IMR-90 (cell line): ENCODE measurements around the gene TGM2. TPM values are rescaled to one million over a fixed set of nuclear protein-coding genes. Genes with fewer than 3 reads are reported as not detected.

ENCODE experiments used
- ATAC-seq: fragments of 200-7000 bp; cut with Tn5 transposase; 2 replicates; pipeline ENCODE4 v1.9.1; 2020; ENCODE audit warnings: low read depth, mild to moderate bottlenecking, moderate library complexity
- BruUV-seq: library from RNA; stranded (reverse); fragments of 400-500 nt; replicated peaks from 2 replicates; lab custom pipeline; 2021; lab: Mats Ljungman, UMichigan
- CTCF ChIA-PET: fragments of 300-600 bp; formaldehyde crosslinking; extraction: SDS; loops from one replicate; lab custom pipeline; 2021; ENCODE audit warnings: antibody characterized with exemption; lab: Yijun Ruan, JAX
- POLR2A ChIA-PET: fragments of 300-600 bp; sonication (Branson Sonifier 250); formaldehyde crosslinking; loops from one replicate; lab custom pipeline; 2022; ENCODE audit warnings: antibody characterized with exemption; ENCODE audit not compliant: unreplicated experiment; lab: Charles Lee
- DNase-seq: peaks from one replicate; pipeline ENCODE4 v3.0.0; 2013
- H2AFZ ChIP-seq: replicated peaks from 2 replicates; pipeline ENCODE3; 2013; ENCODE audit warnings: low read length, mild to moderate bottlenecking; ENCODE audit not compliant: poor library complexity
- H2AK5ac ChIP-seq: 2 replicates; pipeline ENCODE4 v1.6.1; 2013; ENCODE audit warnings: low read depth, low read length, inconsistent platforms
- H2AK9ac ChIP-seq: replicated peaks from 2 replicates; pipeline ENCODE3; 2013; ENCODE audit warnings: mild to moderate bottlenecking, low read depth, low read length, moderate library complexity; ENCODE audit not compliant: poor library complexity
- H2BK120ac ChIP-seq: 2 replicates; pipeline ENCODE4 v1.6.1; 2013; ENCODE audit warnings: low read depth, low read length, inconsistent platforms
- H2BK15ac ChIP-seq: 3 replicates; pipeline ENCODE4 v1.6.1; 2013; ENCODE audit warnings: low read depth, low read length, inconsistent platforms
- H2BK20ac ChIP-seq: 2 replicates; pipeline ENCODE4 v1.6.1; 2013; ENCODE audit warnings: low read depth, mild to moderate bottlenecking, inconsistent platforms, low read length, moderate library complexity
- H2BK5ac ChIP-seq: 2 replicates; pipeline ENCODE4 v1.6.1; 2013; ENCODE audit warnings: mild to moderate bottlenecking, low read depth, low read length, inconsistent platforms; ENCODE audit not compliant: poor library complexity, severe bottlenecking
- H3K14ac ChIP-seq: replicated peaks from 2 replicates; pipeline ENCODE4 v1.6.1; 2013; ENCODE audit warnings: low read depth, low read length, inconsistent platforms
- H3K18ac ChIP-seq: 2 replicates; pipeline ENCODE4 v1.6.1; 2013; ENCODE audit warnings: low read depth, low read length, control low read depth
- H3K23ac ChIP-seq: 2 replicates; pipeline ENCODE4 v1.6.1; 2013; ENCODE audit warnings: low read depth, low read length, inconsistent platforms
- H3K27ac ChIP-seq: 2 replicates; pipeline ENCODE4 v1.5.1; 2013; ENCODE audit warnings: mild to moderate bottlenecking, control low read depth, low read length; ENCODE audit not compliant: insufficient read depth
- H3K27me3 ChIP-seq: 2 replicates; pipeline ENCODE4 v1.6.1; 2013; ENCODE audit warnings: low read length; ENCODE audit not compliant: control insufficient read depth, insufficient read depth
- H3K36me3 ChIP-seq: 2 replicates; pipeline ENCODE4 v1.6.1; 2013; ENCODE audit warnings: low read length, mixed read lengths; ENCODE audit not compliant: control insufficient read depth, insufficient read depth
- H3K4ac ChIP-seq: 2 replicates; pipeline ENCODE4 v1.6.1; 2013; ENCODE audit warnings: low read depth, low read length, inconsistent platforms
- H3K4me1 ChIP-seq: 2 replicates; pipeline ENCODE4 v1.6.1; 2013; ENCODE audit warnings: low read length, mixed read lengths; ENCODE audit not compliant: control insufficient read depth, insufficient read depth
- H3K4me2 ChIP-seq: 2 replicates; pipeline ENCODE4 v1.6.1; 2013; ENCODE audit warnings: low read depth, mild to moderate bottlenecking, control low read depth, low read length, moderate library complexity
- H3K4me3 ChIP-seq: 2 replicates; pipeline ENCODE4 v1.5.1; 2013; ENCODE audit warnings: low read depth, mild to moderate bottlenecking, control low read depth, low read length, moderate library complexity; ENCODE audit not compliant: insufficient read depth
- H3K56ac ChIP-seq: 2 replicates; pipeline ENCODE4 v1.6.1; 2013; ENCODE audit warnings: low read length, inconsistent platforms; ENCODE audit not compliant: insufficient read depth; ENCODE audit errors: extremely low read depth
- H3K79me1 ChIP-seq, 2 experiments: 2 replicates each; pipeline ENCODE4 v1.6.1; 2013; ENCODE audit warnings: low read length in 2 of 2, inconsistent platforms in 1 of 2, low read depth in 1 of 2
- H3K9ac ChIP-seq: 2 replicates; pipeline ENCODE4 v1.6.1; 2013; ENCODE audit warnings: low read depth, low read length, control low read depth
- H3K9me1 ChIP-seq: 2 replicates; pipeline ENCODE4 v1.6.1; 2013; ENCODE audit warnings: low read length, inconsistent platforms; ENCODE audit not compliant: insufficient read depth
- H3K9me3 ChIP-seq: 2 replicates; pipeline ENCODE4 v1.6.1; 2013; ENCODE audit warnings: low read length; ENCODE audit not compliant: control insufficient read depth, insufficient read depth
- H4K20me1 ChIP-seq: 2 replicates; pipeline ENCODE4 v1.6.1; 2013; ENCODE audit warnings: low read length, inconsistent platforms; ENCODE audit not compliant: insufficient read depth
- H4K5ac ChIP-seq: 2 replicates; pipeline ENCODE4 v1.6.1; 2013; ENCODE audit warnings: mild to moderate bottlenecking, low read depth, low read length, control low read depth
- H4K8ac ChIP-seq, 2 experiments: 2 replicates each; pipeline ENCODE4 v1.6.1; 2013; ENCODE audit warnings: low read depth in 2 of 2, low read length in 2 of 2, control low read depth in 1 of 2, inconsistent platforms in 1 of 2
- H4K91ac ChIP-seq: 2 replicates; pipeline ENCODE4 v1.6.1; 2013; ENCODE audit warnings: low read depth, low read length, inconsistent platforms; ENCODE audit not compliant: insufficient read depth
- BHLHE40 ChIP-seq: fragments of 150-350 bp; IDR thresholded peaks from 2 replicates; pipeline ENCODE4 v1.6.1; 2016; ENCODE audit warnings: mild to moderate bottlenecking, low read depth, low read length
- CHD1 ChIP-seq: IDR thresholded peaks from 2 replicates; pipeline ENCODE4 v1.6.1; 2012; ENCODE audit warnings: low read depth, low read length, improper control_type of control experiment
- MAFK ChIP-seq: IDR thresholded peaks from 2 replicates; pipeline ENCODE4 v1.6.1; 2012; ENCODE audit warnings: low read depth, low read length, improper control_type of control experiment
- MAZ ChIP-seq: IDR thresholded peaks from 2 replicates; pipeline ENCODE4 v1.6.1; 2012; ENCODE audit warnings: low read depth, mild to moderate bottlenecking, low read length, improper control_type of control experiment, moderate library complexity, borderline replicate concordance
- MXI1 ChIP-seq: IDR thresholded peaks from 2 replicates; pipeline ENCODE4 v1.6.1; 2012; ENCODE audit warnings: low read depth, mild to moderate bottlenecking, low read length, moderate library complexity, borderline replicate concordance
- POLR2A ChIP-seq: IDR thresholded peaks from 2 replicates; pipeline ENCODE4 v1.6.1; 2012; ENCODE audit warnings: mild to moderate bottlenecking, low read depth, low read length
- RFX5 ChIP-seq: IDR thresholded peaks from 2 replicates; pipeline ENCODE4 v1.8.0; 2012; ENCODE audit warnings: low read depth, mild to moderate bottlenecking, low read length, moderate library complexity
- WGBS, 2 experiments: methylation state at CpG; one replicate each; pipeline versions ENCODE4 v1.1.5 to v1.1.7; 2013; ENCODE audit warnings: missing lambda C conversion rate in 2 of 2; ENCODE audit not compliant: insufficient read length in 1 of 2; ENCODE audit errors: extremely low coverage in 2 of 2; 5-methylcytosine and 5-hydroxymethylcytosine counted together
- dilution Hi-C: fragments of 300-500 bp; cut with HindIII; formaldehyde crosslinking; loops from one replicate; pipeline ENCODE4 v1.14.3; 2018; ENCODE audit warnings: low sequenced_read_pairs; ENCODE audit not compliant: unreplicated experiment
- in situ Hi-C: fragments of 300-500 bp; cut with MboI; formaldehyde crosslinking; loops from 3 replicates; pipeline ENCODE4 v1.14.3; 2019; ENCODE audit warnings: low sequenced_read_pairs, inconsistent platforms, mixed read lengths
- intact Hi-C: fragments of 100-400 bp; cut with micrococcal nuclease; formaldehyde crosslinking; loops from 2 replicates; pipeline ENCODE4 v1.10.0; 2022
- polyA plus RNA-seq, 3 experiments: library from polyadenylated mRNA; depleted of rRNA; stranded (reverse); fragments of >200 nt; gene quantifications; 2 replicates each; pipeline ENCODE4 v1.2.3, GENCODE V29; 2012; ENCODE audit warnings: low replicate concordance in 1 of 3
- total RNA-seq: library from RNA; depleted of rRNA; stranded (reverse); fragments of >200 nt; gene quantifications from 2 replicates; pipeline ENCODE4 v1.2.3, GENCODE V29; 2012
- TF ChIP-seq, protein P1 (sequence below): fragments of 150-350 bp; IDR thresholded peaks from 2 replicates; pipeline ENCODE4 v1.6.1; 2016; ENCODE audit warnings: low read depth, mild to moderate bottlenecking, low read length, moderate library complexity, borderline replicate concordance

TGM2 gene
- total and polyA plus RNA-seq, 2 of the 4 experiments (the other 2 are of a cell fraction) = 239 to 268 TPM

- no peak for TF ChIP-seq POLR2A
- TF ChIP-seq, protein P1, sequence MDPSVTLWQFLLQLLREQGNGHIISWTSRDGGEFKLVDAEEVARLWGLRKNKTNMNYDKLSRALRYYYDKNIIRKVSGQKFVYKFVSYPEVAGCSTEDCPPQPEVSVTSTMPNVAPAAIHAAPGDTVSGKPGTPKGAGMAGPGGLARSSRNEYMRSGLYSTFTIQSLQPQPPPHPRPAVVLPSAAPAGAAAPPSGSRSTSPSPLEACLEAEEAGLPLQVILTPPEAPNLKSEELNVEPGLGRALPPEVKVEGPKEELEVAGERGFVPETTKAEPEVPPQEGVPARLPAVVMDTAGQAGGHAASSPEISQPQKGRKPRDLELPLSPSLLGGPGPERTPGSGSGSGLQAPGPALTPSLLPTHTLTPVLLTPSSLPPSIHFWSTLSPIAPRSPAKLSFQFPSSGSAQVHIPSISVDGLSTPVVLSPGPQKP = no peak
- TF ChIP-seq MXI1 = no peak
- TF ChIP-seq MAFK = no peak
Observed at GRCh38 chr20:38135651-38136420, 29.2 kb downstream of the TGM2 start (continued).

DNA sequence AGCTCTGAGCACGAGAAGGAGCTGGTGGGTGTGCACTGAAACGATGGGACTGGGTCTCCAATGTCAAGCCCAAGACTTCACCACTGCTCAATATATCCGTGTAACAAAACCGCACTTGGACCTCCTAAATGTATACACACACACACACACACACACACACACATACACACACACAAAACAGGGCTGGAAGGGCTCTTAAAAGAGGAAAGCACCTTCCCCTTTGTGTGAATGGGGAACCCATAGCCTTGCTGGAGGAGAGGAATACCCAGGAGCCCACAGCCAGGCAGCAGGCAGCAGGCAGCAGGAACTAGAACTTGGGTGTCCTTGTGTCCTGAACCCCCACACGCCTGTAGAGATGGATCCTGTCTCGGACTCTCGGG lies 29.8 kb downstream of the TGM2 start:
- Histone ChIP-seq H4K91ac (peak overlapping the region; percentile 76; the same call in 1 of the 2 replicates), H3K79me1 (peaks cover 0 to 10% of the 10 kb centered on the region in 2 experiments; a peak in 2 of 4 replicates), H3K36me3 (peaks cover 77% of the 10 kb centered on the region), H2AK9ac (peak overlapping the region; percentile 87), H2BK20ac (peak overlapping the region; percentile 73; the same call in 1 of the 2 replicates), H3K4ac (peak overlapping the region; percentile 93), H2AFZ (no peak overlapping the region), H3K56ac (no peak overlapping the region), H2BK5ac (peak overlapping the region; percentile 33), H3K27ac (no peak overlapping the region), H2BK15ac (peak overlapping the region; percentile 45; the same call in 2 of the 3 replicates), H2AK5ac (peak overlapping the region; percentile 87), H3K18ac (no peak overlapping the region), H4K5ac (peak overlapping the region; percentile 13; the same call in 1 of the 2 replicates), H3K4me1 (peaks cover 7% of the 10 kb centered on the region), H3K9ac (no peak overlapping the region), H3K14ac (peak overlapping the region; percentile 85; the same call in 1 of the 2 replicates), H4K20me1 (no peaks in the 10 kb centered on the region), H2BK120ac (peak overlapping the region; percentile 94), H3K27me3 (no peaks in the 10 kb centered on the region), H3K9me3 (no peaks in the 10 kb centered on the region), H3K4me2 (no peak overlapping the region), H3K23ac (no peak overlapping the region; the same call in 1 of the 2 replicates), H3K4me3 (no peak overlapping the region), H3K9me1 (peaks cover 20% of the 10 kb centered on the region), H4K8ac (peak overlapping the region; percentile 46 to 70; a peak in 2 of 4 replicates)
- CTCF ChIA-PET = no interaction called here
- POLR2A ChIA-PET = no interaction called here
- dilution Hi-C loops = no loop called here
- no TSS peak for BruUV-seq
- no peak for DNase-seq
- in situ Hi-C loops = no loop called here
- 100% methylated on average over 3 of the region's 7 CpGs; no CpG with 5 or more reads in 1 of the 2 experiments for WGBS, 2 experiments
- TF ChIP-seq RFX5 (no peak), CHD1 (no peak), BHLHE40 (no peak), MAZ (no peak)
- intact Hi-C loops = no loop called here
- no peak for ATAC-seq
